AG10803 (cell line): ENCODE measurements around the gene DECR2.

Experiments
- DNase-seq: peaks from one replicate; pipeline ENCODE4 v3.0.0; 2010; ENCODE audit warnings: low read depth
- H3K4me3 ChIP-seq: 2 replicates; pipeline ENCODE4 v1.5.1; 2011; ENCODE audit warnings: mild to moderate bottlenecking, low read length, control low read depth
- TF ChIP-seq, protein P1 (sequence below): conservative IDR thresholded peaks from 2 replicates; pipeline ENCODE4 v1.5.1; 2011; ENCODE audit warnings: mild to moderate bottlenecking, low read length, control low read depth, inconsistent platforms

The DECR2 gene

DNA sequence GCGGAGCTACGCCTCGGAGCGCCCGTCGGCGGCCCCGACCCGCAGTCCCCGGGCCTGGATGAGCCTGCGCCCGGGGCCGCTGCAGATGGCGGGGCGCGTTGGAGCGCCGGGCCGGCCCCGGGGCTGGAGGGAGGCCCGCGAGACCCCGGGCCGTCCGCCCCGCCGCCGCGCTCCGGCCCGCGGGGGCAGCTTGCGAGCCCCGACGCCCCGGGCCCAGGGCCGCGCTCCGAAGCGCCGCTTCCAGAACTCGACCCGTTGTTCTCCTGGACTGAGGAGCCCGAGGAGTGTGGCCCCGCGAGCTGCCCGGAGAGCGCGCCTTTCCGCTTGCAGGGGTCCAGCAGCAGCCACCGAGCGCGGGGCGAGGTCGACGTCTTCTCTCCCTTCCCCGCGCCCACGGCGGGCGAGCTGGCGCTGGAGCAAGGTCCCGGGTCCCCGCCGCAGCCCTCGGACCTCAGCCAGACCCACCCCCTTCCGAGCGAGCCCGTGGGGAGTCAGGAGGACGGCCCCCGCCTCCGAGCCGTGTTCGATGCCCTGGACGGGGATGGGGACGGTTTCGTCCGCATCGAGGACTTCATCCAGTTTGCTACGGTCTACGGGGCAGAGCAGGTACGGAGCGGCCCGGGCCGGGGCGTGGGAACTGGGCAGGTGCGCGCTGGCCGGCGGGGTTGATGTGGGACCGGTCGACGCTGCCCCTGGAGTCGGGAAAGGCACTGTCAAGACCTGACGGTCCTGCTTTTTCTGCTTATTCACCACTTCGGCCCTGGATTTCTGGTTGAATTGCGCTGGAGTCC, 24.6 kb downstream of the DECR2 start:
- TF ChIP-seq, protein P1, sequence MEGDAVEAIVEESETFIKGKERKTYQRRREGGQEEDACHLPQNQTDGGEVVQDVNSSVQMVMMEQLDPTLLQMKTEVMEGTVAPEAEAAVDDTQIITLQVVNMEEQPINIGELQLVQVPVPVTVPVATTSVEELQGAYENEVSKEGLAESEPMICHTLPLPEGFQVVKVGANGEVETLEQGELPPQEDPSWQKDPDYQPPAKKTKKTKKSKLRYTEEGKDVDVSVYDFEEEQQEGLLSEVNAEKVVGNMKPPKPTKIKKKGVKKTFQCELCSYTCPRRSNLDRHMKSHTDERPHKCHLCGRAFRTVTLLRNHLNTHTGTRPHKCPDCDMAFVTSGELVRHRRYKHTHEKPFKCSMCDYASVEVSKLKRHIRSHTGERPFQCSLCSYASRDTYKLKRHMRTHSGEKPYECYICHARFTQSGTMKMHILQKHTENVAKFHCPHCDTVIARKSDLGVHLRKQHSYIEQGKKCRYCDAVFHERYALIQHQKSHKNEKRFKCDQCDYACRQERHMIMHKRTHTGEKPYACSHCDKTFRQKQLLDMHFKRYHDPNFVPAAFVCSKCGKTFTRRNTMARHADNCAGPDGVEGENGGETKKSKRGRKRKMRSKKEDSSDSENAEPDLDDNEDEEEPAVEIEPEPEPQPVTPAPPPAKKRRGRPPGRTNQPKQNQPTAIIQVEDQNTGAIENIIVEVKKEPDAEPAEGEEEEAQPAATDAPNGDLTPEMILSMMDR: no peak
- DNase-seq: no peak
- H3K4me3 ChIP-seq: peak overlapping the region; percentile 81

DNA sequence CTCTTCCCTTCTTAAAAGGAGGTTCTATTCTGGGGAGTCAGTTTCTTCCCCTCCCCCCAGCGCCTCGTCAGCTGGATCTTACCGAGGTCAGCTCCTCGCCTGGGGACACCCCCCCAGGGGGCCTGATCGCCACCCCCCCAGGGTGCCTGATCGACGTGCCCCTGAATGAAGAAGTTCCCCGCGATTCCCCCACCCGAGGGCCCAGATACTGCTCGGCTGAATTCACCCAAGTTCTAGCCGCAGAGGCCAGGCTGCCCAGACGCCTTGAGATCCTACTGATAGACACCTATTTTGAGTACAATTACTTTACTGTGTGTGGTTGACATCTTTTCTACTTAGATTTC, 25.2 kb downstream of the DECR2 start:
- DNase-seq: no peak
- TF ChIP-seq, protein P1: no peak
- peak overlapping the region; percentile 81 for H3K4me3 ChIP-seq

GRCh38 chr16:427250-427649, 25.6 kb downstream of the DECR2 start:
- peak overlapping the region; percentile 81 for H3K4me3 ChIP-seq
- TF ChIP-seq, protein P1: no peak

DNA sequence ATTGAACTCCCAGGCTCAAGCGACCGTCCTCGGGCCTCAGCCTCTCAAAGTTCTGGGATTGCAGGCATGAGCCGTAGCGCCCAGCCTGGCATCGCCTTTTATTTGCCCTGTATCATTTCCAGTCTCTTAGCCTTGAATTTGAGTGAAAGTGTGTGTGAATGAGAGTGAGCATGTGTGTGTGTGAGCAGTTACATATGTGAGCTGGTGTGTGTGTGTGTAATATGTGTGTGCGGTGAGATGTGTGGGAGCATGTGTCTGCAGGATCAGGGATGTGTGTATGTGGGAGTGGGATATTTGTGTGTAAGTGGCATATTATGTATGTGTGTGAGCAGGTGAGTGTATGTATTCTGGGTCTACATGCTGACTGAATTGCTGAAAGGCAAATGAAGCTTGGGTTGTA, 29.2 kb downstream of the DECR2 start:
- TF ChIP-seq, protein P1: no peak
- no peak overlapping the region for H3K4me3 ChIP-seq
- no peak for DNase-seq

More at GRCh38 chr16:427250-427649, 25.6 kb downstream of the DECR2 start:
- DNase-seq: no peak

- no peak overlapping the region for H3K4me3 ChIP-seq
- no peak for DNase-seq
- TF ChIP-seq, protein P1: no peak
Measured at GRCh38 chr16:440627-441026, 38.9 kb downstream of the DECR2 start.

DNA sequence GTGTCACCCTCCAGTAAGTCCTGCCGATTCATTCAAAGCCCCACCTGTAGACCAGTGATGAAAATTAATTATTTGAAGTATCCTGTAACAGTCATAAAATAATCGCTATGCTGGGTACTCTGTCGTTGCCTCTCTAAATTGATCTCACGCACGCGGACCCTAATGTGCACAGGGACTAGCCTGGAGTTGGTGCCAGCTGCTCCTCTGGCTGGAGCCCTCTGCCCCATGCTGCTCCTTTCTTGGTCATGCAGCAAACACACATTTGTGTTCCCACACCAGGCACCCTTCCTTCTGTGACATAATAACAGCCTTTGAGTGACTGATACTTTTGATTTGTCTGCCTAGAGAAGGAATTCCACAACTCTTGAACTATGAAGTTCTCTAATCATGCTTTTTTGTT, 39.8 kb downstream of the DECR2 start:
- TF ChIP-seq, protein P1: no peak
- DNase-seq: no peak

DNA sequence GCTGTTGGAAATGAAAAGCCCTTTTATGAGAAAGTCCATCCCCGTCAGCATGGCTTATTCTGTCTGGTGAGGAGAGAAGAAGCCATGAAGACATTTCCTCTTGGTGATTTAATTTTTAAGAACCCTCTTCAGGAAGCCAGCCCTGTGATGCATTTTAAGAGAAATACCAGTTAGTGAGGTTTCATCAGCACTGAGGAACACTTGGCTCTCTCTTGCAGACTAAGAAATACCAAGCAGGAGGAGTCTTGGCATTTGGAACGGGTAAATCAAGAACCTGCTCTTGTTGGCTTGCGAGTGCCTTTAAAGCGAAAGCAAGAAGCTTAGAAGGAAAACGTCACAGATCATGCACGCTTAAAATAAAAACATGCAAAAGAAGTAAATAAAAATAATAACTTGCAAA, 41.3 kb downstream of the DECR2 start:
- no peak overlapping the region for H3K4me3 ChIP-seq
- no peak for DNase-seq
- TF ChIP-seq, protein P1: no peak

More for the DNA sequence above, 39.8 kb downstream of the DECR2 start:
- no peak overlapping the region for H3K4me3 ChIP-seq
